ENCODE measurements around the gene CEP112.
A peak's percentile ranks its signal among the peaks of the same experiment; 100 is the strongest.

CEP112 gene

DNA sequence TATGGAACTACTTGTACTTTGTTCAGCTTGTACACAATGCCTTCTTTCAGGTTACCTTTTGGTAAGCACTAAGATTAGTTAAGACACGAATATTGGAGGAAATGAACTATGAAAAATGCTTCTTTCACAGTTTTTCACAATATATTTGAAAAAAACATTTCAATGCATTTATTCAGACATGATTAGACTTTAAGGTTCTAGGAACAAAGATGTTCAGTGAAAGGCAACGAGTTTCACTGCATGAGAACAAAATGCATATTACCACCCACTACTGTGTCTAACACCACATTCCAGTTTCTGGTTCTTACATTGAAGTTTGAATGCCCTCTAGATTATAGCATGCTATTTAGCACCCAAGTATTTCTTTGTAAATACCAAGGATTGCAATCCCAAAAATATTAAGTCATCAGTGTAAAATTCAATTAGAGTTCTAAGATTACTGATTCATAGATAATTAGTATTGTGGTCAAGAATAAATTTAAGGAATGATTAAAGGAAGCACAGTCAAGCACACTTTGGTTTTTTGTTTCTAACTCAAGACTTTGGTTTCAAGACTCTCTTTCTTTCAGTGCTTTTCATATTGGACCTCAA lies 261.7 kb downstream of the CEP112 start:
- no peak for DNase-seq (ENCODE audit: low spot score)

- DNase-seq (ENCODE audit: low spot score): no peak
Observed at GRCh38 chr17:65926599-65926998, 265.3 kb downstream of the CEP112 start.

GRCh38 chr17:65925606-65926307 lies 266.2 kb downstream of the CEP112 start:
- DNase-seq (ENCODE audit: low spot score): no peak

DNA sequence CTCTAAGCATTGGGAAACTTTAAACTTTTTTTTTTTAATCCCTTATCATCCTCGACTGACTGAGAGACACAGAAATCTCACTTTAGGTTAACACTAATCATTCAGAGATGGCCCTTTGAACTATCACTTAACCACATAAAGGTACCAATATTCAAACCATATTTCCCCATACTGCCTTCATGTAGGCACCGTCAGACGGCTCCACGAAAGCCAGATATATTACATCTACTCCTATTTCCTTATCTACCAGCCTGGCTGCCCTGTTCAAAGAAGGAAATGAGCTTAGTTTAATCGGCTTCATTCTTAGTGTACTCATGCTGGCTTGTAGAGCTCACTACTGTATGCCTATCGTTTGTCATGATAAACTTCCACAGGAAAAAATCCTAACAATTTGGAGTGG lies 270.9 kb downstream of the CEP112 start:
- peak; percentile 43 for DNase-seq (ENCODE audit: low spot score)

- DNase-seq (ENCODE audit: low spot score): no peak
Observed at GRCh38 chr17:65918916-65919315, 273.0 kb downstream of the CEP112 start.

GRCh38 chr17:65918500-65918899 lies 273.4 kb downstream of the CEP112 start:
- DNase-seq (ENCODE audit: low spot score): no peak

- DNase-seq (ENCODE audit: low spot score): no peak
Observed at GRCh38 chr17:65917560-65917959, 274.4 kb downstream of the CEP112 start.

GRCh38 chr17:65916425-65916824 lies 275.5 kb downstream of the CEP112 start:
- DNase-seq (ENCODE audit: low spot score): no peak

DNA sequence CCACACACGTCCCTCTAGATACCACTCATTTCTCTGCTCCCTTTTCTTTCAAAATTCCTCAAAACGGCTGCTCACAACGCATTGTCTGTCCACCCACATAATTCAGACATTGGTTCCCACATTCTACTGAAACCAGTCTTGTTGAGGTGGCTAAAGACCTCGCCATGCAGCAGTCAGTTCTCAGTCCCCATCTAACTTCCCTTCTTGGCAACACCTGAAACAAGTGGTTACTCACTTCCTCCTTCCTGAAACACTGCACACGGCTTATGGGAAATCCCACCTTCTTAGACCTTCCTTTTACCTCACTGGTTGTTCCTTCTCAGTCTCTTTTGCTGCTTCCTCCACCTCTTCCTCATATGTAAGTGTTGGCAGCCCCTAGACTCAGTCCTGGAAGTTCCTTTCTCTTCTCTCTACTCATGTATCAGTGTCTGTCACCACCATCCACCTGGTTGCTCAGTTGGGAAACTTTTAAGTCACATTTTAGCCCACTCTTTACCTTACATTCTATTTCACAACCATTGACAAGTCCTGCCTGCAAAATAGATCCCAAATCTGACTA lies 277.1 kb downstream of the CEP112 start:
- DNase-seq (ENCODE audit: low spot score): no peak

GRCh38 chr17:65913326-65913850 lies 278.5 kb downstream of the CEP112 start:
- no peak for DNase-seq (ENCODE audit: low spot score)

GRCh38 chr17:65910836-65911235 lies 281.1 kb downstream of the CEP112 start:
- DNase-seq (ENCODE audit: low spot score): no peak

DNA sequence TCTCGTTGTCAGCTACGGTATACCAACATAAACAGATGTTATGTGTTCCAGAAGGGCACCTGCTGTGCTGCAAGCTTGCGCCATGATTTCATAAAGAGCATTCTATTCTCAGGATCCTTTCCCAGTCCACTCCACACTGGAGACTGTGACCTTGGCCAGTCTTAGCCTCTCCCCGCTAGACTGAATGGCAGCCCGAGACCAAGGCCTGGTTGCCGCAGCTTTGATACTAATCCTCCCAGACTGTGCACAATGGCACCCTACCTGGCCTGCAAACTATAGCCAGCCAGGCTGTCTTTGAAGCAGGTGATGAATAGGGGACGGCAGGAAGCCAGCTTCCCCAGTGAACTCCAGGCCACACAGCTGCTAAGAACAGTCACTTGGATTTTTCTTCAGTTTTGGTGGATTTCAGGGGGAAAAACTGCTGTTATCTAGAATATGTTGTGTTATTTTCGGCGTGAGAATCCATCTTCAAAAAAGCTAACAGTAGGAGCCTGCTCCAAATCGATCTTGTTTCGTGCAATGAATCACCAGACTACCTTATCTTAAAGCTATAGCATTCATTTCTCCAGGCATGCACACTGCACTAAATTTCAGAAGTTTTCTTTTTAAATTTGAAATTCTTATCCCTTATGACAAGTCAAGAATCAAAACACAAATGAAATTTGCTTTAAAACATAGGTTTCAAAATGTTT lies 289.0 kb downstream of the CEP112 start:
- DNase-seq (ENCODE audit: low spot score): no peak

GRCh38 chr17:65902155-65902554 lies 289.8 kb downstream of the CEP112 start:
- DNase-seq (ENCODE audit: low spot score): no peak

DNA sequence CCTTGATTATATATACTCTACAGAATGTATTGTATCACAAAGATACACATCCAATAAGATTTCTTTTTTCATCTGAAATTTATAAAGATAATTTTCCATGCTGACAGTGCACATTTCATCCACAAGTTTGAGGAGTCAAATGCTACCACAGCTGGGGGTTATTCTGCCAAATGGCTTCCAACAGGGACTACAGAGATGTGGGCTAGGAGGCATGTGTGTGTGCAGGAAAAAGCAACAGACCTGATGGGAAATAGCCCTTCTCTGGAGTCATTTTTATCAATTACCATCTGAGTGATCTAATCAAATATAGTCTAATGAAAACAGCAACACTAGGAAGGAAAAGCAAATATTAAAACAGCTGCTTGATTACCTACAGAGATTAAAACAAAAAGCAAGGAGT lies 290.5 kb downstream of the CEP112 start:
- no peak for DNase-seq (ENCODE audit: low spot score)

- DNase-seq (ENCODE audit: low spot score): no peak
Observed at GRCh38 chr17:65900216-65900615, 291.7 kb downstream of the CEP112 start.

GRCh38 chr17:65898651-65899050 lies 293.3 kb downstream of the CEP112 start:
- DNase-seq (ENCODE audit: low spot score): no peak

- no peak for DNase-seq (ENCODE audit: low spot score)
Observed at GRCh38 chr17:65896889-65897288, 295.0 kb downstream of the CEP112 start.

- no peak for DNase-seq (ENCODE audit: low spot score)
Observed at GRCh38 chr17:65895969-65896368, 296.0 kb downstream of the CEP112 start.

DNA sequence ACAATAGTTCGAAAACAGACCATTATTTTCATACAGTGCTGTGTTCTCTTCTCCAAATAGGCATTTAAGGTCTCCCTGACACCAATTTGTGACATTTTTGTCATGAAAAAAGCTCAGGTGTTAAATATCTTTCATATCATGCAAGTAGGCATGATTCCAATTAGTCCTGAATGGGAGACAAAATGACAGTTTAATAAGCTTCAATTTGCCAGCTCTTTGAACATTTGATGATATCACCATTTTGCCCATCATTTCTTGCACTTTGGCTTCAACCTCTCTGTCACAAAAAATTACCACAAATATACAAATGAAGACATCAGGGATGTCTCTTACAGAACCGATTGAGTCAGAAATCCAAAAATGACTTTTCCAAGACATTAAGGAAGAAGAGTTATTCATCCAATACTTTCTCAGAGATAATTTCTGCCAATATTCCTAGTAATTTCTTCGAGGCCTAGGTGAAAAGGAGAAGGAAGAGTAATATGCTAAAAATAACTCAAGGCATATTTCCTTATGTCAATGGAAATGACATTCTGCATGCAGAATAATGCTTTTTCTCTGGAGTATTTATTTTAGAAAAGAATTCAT lies 298.1 kb downstream of the CEP112 start:
- DNase-seq (ENCODE audit: low spot score): no peak

DNA sequence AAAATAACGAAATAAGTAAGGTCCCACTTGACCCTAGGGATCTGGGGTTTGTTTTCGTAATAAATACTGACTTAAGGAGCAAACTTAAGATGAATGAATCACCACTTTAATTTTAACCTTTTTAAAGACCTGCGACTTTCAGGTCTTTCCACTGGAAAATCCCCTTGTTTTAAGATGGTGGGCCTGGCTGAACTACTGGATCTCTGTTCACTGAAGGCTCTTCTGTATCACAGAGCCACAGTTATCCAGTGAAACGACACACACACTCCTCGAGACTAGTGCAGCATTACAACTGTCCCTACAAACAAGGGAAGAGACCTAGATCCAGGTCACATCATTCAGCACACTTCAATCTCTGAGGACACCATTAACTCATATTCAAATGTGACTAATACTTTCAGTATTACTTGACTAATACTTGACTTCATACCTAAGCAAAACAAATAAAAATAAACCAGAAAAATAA lies 299.0 kb downstream of the CEP112 start:
- no peak for DNase-seq (ENCODE audit: low spot score)

GRCh38 chr17:65891231-65891735 lies 300.6 kb downstream of the CEP112 start:
- DNase-seq (ENCODE audit: low spot score): no peak

- no peak for DNase-seq (ENCODE audit: low spot score)
Observed at GRCh38 chr17:65888649-65889048, 303.3 kb downstream of the CEP112 start.

All from D341Med (cell line).